Measurements from ENCODE around the gene CASZ1.

- no peak for TF ChIP-seq CTCF (IDR thresholded peaks at IDR 0.05; ENCODE audit: insufficient read depth, low read length, poor library complexity, severe bottlenecking)
- TF ChIP-seq EZH2phosphoT487 (conservative IDR thresholded peaks at IDR 0.05; ENCODE audit: low read length), result no peak
These were observed 105.2 kb downstream of the CASZ1 start for GRCh38 chr1:10691075-10691739.
